ENCODE data around the gene SSR2.
"Not testable (repeated sequence)": the region's sequence is repeated elsewhere in the genome, so short reads cannot be mapped to it uniquely, and the experiment has no call there.

The SSR2 gene

DNA sequence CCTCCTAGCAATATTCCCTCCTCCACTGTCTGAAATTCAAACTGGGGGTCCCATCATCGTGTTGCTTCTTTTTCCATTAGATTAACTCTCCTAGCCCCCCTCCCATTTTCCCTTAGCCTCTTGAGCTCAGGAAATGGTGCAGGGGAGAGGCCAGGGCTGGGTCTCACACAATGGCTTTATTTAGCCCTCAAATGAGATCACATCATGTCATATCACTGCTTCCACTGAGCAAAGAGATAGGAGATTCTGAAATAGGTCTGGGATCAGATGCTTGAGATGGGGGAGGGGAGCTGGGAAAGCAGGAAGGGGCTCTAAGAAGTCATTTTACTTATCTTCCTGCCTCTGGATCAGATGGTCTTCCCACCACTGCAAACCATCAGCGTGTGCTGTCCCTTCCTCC is 24.6 kb downstream of the SSR2 start:
- no peak for DNase-seq (ENCODE audit: low read depth, low spot score)

DNA sequence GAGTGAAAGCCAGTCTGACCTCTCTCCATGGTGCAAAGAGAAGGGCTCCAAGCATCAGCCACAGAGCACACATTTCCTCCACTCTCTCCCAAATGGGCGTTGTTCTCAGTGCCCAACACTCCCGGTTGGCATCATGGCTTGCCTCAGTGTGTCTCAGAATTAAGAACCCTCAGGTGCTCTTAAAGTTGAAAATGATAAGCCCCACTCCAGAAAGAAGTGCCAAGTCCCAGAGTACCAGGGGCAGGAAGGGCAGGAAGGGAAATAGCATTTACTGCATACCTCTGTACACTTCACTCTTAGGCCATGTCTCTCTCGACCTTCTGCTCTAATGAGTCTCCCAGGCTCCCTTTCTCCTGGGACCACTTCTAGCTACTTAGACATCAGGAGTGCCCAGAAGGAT is 27.2 kb downstream of the SSR2 start:
- DNase-seq (ENCODE audit: low read depth, low spot score): no peak

DNA sequence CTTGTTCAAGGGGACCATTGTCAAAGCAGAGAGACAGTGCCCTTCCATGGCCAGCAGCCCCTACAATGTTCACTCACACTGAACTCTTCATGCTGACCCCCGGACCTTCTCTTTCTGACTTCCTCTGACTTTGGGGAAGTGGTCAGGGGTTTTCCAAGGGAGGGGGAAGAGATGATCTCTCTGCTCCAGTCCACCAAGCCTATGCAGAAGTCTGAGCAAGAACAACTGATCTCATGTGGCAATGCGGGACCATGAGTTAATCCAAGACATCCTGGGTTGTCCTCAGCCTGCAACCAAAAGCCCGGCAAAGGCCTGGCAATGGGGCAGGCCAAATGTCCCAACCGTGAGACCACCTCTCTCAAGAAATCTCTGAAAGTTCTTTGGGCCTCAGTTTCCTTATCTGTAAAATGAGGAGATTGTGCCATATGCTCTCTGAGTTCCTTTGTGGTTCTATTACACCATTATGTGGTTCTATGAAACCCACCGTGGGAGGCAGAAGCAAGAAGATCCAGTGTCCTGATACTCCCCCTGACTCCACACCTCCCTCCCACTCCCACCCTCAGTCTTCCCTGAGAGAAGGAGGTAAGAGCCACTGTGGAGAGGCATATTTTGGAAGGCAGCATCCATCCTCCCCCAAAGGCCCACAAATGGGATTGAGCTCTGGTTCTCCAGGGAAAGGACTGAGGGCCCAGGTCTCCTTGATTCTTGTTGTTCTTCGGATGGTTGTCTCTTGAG is 30.6 kb downstream of the SSR2 start:
- DNase-seq (ENCODE audit: low read depth, low spot score): no peak

DNA sequence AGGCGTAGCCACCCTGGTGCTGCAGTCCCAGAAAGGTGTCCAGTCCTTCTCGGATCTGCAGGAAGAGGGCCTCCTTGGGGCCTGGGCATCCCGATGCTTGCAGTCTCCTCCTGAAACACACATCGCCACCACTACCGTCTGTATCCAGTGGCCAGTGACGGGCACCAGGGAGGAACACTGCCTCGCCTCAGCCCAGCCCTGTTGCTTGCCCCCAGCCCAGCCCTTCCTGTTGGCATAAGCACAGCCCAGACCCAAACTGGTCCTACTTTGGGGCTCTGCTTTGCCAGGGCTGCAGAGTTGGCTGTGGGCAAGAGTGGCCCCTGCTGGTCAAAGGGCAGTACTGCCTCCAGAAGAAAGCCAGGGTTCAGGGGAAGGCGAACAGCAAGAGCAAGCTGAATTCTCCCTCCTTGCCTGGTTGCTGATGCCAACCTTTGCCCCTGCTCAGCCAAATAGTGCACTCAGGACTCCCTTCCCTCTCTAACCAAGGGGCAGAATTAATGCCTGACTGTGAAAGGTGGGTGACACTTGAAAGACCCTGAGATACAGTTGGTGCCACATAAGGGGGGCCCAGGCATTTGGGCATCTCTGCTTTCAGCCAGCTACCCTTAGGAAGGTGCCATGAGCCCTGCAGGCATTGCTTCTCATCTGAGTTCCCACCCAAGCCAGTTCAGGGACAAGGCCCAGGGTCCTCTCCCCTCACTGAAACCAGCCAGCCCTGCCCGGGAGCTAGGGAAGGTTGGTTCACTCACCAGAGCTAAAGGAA is 31.3 kb downstream of the SSR2 start:
- DNase-seq (ENCODE audit: low read depth, low spot score): peak; percentile 88

DNA sequence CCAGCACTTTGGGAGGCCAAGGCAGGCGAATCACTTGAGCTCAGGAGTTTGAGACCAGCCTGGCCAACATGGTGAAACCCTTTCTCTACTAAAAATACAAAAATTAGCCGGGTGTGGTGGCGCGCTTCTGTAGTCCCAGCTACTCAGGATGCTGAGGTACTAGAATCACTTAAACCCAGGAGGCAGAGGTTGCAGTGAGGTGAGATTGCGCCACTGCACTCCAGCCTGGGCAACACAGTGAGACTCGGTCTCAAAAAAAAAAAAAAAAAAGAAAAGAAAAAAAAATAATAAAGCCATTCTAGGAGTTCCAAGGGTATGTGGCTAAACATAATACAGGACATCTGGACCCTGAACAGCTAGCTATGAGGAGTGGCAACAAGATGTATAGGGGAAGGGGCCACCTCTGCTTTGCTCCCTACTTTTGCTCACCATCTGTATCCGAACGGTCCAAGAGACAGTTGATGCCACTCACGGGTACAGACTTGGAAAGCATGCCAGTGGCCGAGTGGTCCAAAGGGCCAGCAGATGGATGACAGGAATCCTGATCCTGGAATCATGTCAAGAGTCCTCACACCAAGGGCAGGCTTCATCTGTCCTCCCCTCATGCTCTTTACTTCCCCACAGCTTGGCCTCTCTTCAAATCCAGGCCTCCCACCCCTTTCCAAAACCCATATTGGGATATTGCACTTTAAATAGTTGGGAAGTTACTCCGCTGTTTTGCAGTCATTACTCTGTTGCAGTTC is 35.7 kb downstream of the SSR2 start:
- not testable (repeated sequence) for DNase-seq (ENCODE audit: low read depth, low spot score)

DNA sequence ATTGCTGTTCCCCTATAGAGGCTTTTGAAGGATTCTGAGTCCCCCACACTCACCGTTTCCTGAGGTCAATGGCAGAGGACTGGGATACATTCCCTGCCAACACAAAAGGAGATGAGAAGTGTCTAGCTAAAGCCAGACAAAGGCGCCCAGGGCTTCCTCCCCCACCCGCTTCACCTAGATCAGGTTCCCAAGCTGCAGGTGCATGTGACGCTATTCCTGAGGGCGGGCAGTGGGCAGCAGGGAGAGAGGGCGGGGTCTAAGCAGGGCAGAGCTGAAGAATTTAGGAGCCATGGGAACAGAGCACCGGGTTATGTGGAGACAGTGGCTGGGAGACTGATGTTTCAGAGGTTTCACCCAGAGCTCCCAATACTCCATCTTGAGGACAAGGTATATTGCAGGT is 36.4 kb downstream of the SSR2 start:
- peak; percentile 49 for DNase-seq (ENCODE audit: low read depth, low spot score)

DNA sequence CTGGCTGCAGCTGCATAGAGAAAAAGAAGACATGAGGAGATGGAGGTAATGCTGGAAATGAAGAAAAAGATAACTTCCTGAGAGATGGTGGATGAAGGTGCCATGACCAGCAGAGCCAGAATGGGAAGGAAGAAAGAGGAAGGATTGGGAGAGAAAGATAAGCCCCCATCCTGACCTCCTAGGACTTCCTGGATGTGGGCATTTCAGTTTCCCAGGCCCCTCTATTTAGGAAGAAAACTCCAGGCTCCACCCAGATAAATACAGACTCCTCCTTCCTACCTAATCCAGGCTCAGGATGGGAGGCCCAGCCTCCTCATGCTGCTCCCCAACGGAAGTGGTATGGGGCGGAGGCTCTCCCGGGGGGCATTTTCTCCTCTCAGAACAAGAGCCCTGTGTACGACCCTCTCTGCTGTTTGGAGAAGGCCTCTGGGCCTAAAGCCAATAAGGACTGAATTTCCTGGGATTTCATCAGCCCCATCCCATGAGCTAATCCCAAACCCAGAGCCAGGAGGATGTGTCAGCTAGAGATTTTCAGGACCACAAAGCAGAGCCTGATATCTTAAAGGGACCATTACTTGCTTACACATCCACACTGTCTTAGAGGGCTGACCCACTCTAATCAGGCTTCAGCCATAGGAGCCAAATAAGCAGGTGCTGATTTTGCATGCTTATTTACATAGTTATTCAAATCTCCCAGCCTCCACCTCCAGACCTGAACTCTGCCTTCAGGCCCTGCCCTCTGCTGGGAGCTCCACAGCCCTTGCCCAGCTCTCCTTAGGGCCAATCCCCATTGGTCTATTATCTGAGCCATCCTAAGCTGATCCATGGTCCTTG is 37.3 kb downstream of the SSR2 start:
- DNase-seq (ENCODE audit: low read depth, low spot score): peak; percentile 35

DNA sequence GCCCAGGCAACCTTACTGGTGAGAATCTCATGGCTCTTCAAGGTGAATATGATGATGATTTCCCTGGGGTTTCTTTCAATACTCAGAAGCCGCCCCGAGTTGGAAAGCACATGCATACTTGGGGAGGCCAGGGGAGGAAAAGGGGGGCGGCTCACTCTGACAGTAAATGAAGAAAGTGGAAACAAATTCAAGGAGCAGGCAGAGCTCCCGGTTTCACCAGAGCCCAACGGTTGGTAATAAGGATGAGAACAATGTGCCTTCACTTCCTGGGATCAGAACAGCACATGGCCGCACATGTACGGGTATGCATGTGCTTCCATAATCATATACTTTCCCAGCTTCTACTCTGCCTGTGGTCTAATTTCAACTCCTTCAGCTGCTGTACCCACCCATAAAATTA is 38.6 kb downstream of the SSR2 start:
- DNase-seq (ENCODE audit: low read depth, low spot score): no peak

DNA sequence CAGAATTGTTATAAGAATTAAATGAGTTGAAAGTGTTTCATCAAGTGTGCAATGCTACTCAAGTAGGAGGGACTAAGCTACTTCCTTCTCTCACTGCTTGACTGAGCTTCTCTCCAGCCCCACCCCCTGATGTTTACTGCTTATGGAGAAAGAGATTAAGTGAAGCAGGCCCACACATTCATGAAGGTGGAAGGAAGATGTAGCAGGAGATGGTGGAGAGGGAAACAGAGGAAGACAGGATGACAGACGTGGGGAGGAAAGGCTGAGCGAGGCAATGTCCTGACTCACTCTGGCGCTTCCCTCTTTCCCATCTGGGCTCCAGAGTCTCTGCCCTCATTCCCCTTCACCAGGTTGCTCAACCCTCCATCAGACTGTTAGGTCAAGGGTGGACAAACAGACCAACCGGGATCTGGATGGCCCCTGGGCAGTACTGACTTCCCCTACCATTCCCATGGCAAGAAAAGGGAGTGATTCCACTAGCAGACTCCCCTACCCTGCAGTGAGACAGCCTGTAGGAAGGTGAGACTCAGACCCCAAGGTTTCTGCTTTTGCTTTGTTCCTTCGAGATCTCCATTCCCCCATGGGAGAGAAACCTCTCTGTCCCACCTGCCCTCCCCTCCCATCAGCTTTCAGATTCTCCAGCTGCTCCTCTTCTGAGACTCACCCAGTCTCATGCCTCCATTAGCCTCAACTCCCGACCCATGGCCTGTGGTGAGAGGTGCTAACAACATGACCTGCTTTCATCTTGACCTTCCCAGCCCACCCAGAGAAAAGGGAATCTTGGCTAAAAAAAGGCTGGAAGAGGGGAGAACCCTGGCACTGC is 39.3 kb downstream of the SSR2 start:
- DNase-seq (ENCODE audit: low read depth, low spot score): no peak

DNA sequence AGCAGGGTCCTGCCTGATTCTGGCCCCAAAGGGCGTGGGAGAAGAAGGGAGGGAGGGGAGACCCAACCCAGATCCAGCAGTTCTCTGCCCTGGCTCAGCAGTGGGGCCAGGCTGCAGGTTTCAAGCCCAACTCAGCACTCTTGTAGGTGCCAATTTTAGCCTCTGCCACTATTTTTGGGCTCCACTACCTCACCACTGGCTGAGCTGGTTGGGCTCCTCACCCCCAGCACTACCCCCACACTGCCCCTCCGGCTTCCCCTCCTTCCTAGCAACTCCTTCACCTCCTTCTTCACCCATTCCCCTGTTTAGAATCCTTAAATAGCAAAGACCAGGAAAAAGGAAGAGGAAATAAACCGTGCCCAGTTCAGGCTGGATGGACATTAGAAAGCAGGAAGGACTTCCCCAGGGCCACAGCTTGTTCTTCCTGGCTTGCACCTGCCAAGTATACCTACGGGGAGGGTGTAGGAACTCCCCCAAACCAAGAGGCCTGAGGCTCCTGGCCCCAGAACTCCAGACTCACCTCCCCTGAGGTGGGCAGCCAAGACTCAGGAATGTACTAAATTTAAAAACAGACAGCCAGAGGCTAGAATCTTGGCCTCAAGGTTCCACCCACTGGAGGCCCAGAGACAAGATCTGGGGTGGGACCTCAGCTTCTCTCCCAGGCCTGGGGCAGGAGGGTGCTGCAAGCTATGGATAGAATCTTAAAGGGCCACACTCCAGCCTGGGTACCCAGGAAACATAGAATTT is 41.0 kb downstream of the SSR2 start:
- peak; percentile 45 for DNase-seq (ENCODE audit: low read depth, low spot score)

DNA sequence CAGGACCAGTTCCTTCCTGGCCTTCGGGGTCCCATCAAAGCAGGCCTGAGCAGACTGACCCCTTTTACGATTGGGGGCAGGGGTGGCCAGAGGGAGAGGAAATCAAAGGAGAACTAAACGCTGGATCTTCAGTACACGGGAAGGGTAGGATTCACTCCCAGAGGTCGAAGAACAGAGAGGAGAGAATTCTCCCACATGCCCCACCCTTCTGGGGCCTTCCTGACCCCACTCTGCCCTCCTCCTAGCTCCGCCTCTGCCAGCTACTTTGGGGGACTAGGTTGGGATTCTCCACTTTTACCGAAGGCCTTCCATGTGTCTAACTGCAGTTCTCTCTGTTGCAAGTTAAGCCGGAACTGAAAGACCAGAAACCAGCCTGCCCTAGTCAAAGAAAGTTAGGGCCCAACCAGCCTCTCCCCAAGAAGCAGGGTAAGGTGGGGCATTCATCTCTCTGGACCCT is 41.8 kb downstream of the SSR2 start:
- no peak for DNase-seq (ENCODE audit: low read depth, low spot score)

DNA sequence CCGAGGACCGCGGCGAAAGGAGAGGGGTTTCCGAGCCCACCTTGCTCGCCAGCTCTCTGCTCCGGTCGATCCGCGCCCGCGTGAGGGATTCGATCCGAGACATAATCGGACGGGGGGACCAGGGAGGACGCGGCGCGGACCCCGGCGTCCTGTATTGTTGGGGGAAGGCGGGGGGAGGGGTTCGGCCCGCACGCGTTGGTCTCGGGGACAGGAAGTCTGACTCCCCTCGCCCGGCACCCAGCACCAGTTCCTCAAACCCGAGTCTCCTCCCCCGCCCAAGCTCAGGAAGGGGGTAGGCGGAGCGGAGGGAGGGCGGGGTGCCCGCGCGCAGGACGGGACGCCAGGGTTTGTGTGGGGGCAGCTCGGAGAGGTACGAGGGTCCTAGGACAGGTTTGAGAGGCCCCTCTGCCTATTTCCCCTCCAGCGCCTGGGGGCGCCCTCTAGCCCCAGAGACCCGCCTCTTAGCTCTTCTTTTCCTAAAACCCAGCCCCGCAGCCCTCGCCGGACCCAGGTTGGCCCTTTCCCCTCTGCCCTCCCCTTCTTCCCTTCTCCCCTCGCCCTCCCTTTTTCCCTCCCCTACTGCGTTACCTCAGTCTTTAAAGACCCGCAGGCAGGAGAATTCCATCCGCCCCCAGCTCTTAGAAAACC is 42.3 kb downstream of the SSR2 start, which contains the start of gene ARHGEF2:
ARHGEF2 (minus strand) TSS at position 223 of the 648 bp plus-strand sequence; CDS start at position 103, 120 bp downstream.
- peak; percentile 91 for DNase-seq (ENCODE audit: low read depth, low spot score)

DNA sequence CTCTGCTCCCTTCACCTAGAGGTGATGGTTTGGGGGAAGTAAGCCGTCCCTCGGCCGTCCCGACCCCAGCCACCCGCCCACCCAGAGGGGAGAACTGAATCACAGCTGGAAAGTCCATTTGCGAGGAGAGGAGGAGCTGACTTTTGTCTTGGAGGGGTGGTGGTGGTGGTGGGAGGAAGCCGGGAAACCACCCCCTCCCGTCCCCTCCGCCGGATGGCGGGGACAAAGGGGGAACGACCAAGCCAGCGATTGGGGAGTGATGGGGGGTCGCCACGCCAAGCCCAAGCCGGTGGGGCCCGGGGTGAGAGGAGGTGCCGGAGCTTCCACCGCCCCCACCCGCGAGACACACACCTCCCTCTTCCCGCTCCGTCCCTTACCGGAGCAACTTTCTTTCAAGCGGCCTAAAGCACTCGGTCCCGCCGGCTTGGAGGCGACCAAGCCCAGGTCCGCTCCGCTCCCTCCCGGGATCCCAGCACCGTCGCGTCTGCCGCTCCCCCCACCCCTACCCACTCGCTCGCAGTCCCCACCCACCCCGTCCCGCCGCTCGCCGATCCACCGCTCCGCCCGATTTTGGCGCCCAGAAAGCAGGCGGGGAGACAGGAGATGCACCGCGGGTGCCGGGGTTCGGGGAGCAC is 42.9 kb downstream of the SSR2 start:
- peak; percentile 51 for DNase-seq (ENCODE audit: low read depth, low spot score)

DNA sequence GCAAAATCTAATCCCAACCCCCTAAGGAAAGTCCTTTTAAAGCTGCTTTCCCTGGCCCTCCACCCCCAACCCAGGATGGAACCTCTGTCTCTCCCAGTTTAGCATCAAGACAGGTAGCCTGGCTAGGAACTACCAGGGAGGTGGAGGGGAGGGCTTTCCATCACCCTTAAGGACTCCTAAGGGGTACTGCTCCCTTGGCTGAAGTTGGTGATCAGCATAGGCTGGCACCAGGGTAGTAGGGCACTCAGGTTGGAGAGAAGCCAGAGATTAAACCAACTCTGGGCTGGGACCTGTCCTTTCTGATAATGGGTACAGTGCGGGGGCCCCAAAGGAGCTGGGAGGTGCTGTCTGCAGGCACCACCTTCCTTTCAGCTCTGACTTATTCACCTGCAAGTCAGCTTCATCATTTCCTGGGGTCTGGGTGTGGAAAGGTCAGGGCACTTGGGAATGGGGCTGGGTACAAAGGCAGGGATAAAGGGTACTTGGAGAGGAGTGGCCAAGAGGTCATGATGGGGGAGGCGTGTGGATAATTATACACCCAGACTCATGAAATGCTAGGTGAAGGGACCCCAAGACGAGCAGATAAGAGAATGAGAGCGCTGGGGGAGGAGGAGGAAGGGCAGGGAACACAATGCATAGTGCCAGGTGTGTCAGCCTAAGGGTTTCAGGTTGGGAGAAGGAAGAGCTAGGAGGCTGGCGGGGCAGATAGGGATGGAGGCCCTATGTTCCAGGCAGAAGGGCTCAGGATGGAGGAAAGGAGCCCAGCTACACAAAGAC is 43.6 kb downstream of the SSR2 start:
- DNase-seq (ENCODE audit: low read depth, low spot score): no peak

DNA sequence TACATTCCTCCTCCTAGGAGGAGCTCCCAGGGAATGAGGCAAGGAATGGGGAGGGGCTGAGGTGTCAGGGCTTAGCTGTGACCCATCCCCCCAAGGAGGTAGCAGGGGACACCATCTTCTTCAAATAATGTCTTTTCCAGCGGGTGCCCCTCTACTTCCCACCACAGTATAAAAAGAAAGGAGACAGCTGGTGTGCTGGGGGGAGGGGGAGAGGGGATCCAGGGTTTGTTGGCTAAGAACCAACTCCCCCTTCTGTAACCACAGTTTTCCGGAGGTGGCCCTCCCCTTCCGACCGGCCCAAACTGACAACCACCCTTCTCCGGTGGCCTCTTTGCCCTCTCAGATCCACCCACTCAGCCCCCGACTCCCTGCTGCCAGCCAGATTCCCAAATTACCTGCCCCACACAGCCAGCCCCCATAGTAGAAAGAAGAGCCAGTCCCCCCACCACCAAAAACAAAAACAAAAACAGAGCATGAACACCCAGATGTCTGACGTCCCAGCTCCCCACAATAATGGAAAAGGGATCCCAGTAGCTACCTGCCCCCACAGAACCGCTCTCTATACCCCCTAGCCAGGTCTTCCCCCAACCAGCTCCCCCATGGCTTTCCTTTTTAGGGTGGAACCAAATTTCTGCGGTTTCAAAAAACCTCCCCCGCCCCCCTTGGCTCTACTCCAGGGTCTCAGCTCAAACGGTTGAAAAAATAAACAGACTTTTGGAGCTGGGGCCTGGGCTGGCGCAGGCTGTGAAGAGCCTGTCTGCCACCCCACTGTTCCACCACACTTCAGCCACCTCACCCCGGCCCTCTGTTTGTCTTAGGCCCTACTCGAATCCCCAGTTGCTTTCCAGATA is 44.5 kb downstream of the SSR2 start:
- peak; percentile 63 for DNase-seq (ENCODE audit: low read depth, low spot score)

DNA sequence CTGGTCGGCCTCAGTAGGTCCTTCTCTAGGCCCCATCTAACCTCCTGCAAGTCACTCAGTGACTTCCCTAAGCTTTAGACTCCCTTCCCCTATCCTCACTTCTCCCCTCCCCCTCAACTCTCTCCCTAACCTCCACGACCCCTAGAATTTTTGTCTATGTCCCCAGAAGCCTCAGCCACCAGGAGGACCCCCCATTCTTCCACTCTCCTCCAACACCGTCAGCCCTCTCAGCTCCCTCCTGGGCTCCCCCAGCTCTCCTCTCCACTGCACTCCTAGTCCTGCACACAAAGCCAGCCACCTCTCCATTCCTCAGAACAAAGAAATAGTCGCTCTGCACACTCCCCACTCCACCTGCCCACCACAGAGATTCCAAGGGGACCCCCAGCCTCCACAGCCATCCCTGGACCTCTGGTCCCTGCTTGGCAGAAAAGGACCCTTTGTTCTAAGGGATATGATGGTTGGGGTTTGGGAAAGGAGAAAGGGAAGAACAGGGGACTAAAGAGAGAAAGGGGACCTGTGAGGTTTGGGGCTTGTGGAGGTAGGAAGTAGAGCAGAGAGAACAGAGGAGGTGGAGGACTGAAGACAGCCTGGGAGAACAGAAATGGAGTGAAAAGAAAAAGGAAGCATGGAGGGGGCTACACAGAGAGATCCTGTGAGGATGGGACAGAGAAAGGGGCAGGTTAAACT is 45.2 kb downstream of the SSR2 start:
- no peak for DNase-seq (ENCODE audit: low read depth, low spot score)

Measured in ELF-1 (cell line).